ENCODE measurements around the gene DGCR2. TPM values are rescaled to one million over a fixed set of nuclear protein-coding genes. Genes with fewer than 3 reads are reported as not detected.

Gene DGCR2
- total RNA-seq, 2 experiments from 2014 or later: 30.5 to 34.2 TPM

DNA sequence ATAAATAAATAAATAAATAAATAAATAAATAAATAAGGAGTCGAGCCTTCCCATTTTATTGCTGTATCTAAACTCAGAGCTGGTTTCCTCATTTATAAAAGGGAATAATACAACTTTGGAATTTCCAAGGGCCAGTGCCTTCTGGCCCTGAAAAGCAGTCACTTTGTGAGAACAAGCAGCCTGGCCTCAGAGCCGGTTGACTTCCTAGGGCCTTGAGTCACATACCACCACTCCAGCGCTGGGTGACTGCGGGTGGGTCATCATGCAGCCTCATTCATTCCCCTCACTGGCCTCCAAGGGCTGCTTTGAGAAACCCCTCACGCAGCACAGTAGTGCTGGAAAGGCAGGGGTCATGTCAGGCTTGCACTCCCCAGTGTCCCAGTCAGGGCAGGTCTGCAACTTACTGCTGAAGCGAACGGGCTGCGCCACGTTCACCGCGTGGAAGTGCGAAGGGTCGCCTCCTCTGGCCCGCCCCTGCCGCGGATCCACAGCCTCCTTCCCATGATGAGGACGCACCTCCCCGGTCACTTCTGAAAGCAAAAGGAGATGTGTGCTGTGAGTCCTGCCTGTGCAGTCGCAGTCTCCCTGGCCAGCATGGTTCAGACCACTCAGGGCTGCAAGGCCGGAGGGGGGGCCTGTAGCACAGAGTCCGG, 54.4 kb downstream of the DGCR2 start:
- Mint-ChIP-seq H3K36me3 (ENCODE audit: low read depth) (peaks cover 31% of the 10 kb centered on the region), H3K27me3 (ENCODE audit: low read depth) (no peaks in the 10 kb centered on the region), H3K4me3 (no peak overlapping the region), H3K9me3 (ENCODE audit: insufficient read depth) (no peaks in the 10 kb centered on the region), H3K4me1 (ENCODE audit: low read depth) (peaks cover 3% of the 10 kb centered on the region), H3K27ac (no peak overlapping the region)
- ChIA-PET POLR2A (no interaction called here), CTCF (no interaction called here)
- no peak for DNase-seq
- ATAC-seq: no peak

DNA sequence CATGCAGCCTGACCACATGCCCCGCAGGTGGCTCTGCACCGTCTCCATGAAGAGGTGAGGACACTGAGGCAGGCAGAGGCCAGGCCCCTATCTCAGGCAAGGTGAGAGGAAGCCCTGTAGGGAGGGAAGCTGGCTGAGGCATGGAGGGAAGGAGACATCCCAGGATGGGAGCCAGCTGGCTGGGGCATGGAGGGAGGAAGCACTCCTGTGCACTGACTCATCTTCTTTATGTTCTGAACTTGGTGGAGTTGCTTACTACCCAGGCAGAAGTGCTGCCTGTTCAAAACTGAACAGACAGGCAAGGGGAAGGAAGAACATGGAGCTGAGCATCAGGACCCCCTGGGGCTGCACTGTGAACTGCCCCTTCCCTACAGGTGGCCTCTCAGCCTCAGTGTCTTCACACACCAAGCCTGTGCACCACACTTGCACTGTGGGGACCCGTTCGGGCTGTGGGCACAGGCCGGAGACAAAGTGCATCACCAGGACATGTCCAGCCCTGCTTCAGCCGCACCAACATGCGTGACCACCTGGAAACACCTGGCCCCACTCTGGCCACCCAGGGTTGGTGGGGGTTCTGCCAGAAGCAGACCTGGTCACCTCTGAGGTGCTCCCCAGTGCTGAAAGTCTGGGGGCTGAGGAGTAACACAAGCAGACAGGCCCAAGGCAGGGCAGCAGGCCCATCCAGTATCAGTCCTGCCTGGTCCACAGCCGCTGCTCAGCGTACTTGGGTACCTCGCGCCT, 55.5 kb downstream of the DGCR2 start:
- Mint-ChIP-seq H3K9me3 (ENCODE audit: insufficient read depth) (no peaks in the 10 kb centered on the region), H3K27ac (no peak overlapping the region), H3K27me3 (ENCODE audit: low read depth) (no peaks in the 10 kb centered on the region), H3K4me3 (no peak overlapping the region), H3K36me3 (ENCODE audit: low read depth) (peaks cover 34% of the 10 kb centered on the region), H3K4me1 (ENCODE audit: low read depth) (no peaks in the 10 kb centered on the region)
- ChIA-PET CTCF (interaction anchor here (1.2 kb wide), 1 partner anchor 11 kb away, joined by 3 read pairs; no protein-coding TSS in a partner anchor), POLR2A (no interaction called here)
- ATAC-seq: no peak
- DNase-seq: no peak

DNA sequence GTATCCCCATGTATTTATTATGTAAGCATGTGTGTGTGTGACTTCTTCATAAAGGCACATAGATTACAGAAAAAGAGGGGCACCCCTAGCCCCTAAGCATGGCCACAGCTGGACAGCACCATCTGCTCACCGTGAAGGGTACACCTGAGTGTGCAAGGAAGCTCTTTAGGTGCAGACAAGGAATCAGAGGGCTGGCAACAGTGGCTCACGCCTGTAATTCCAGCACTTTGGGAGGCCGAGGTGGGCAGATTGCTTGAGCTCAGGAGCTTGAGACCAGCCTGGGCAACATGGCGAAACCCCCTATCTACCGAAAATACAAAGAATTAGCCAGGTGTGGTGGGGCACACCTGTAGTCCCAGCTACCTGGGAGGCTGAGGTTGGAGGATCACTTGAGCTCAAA, 56.3 kb downstream of the DGCR2 start:
- DNase-seq (no peak), ATAC-seq (no peak)
- CTCF ChIA-PET: interaction anchor here (1.2 kb wide), 1 partner anchor 12 kb away, joined by 3 read pairs; no protein-coding TSS in a partner anchor
- no peaks in the 10 kb centered on the region for H3K9me3 Mint-ChIP-seq (ENCODE audit: insufficient read depth)
- POLR2A ChIA-PET: no interaction called here
- no peak overlapping the region for H3K27ac Mint-ChIP-seq
- no peak overlapping the region for H3K4me3 Mint-ChIP-seq
- no peaks in the 10 kb centered on the region for H3K4me1 Mint-ChIP-seq (ENCODE audit: low read depth)
- peaks cover 30% of the 10 kb centered on the region for H3K36me3 Mint-ChIP-seq (ENCODE audit: low read depth)
- H3K27me3 Mint-ChIP-seq (ENCODE audit: low read depth): no peaks in the 10 kb centered on the region

DNA sequence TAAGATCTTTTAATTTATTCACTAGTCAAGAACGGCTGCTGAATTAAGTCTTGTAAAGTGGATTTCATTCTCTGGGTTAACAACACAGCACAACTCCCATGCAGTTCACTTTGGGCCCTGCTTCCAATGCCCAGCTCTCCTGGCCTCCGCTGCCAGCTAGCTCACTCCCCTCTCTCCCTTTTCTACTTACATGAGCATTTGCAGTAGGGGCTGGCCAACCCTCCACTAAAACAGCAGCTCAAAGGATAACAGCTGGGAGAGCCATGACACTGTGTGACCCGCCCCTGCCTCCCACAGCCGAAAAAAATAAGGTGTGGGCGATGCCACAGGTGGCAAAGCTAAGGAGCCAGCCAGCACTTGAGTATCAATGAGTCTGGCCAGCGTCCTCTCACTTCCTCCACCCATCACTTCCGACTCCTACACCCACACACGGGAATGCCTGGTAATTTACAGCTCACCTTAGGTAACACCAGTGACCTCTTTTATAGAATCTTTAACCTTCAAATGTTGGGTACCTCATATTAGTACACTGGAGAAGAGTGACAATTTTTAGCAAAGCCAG, 56.8 kb downstream of the DGCR2 start:
- ChIA-PET CTCF (interaction anchor here (1.2 kb wide), 1 partner anchor 13 kb away, joined by 3 read pairs; no protein-coding TSS in a partner anchor), POLR2A (no interaction called here)
- no peak for DNase-seq
- Mint-ChIP-seq H3K4me1 (ENCODE audit: low read depth) (no peaks in the 10 kb centered on the region), H3K4me3 (no peak overlapping the region), H3K36me3 (ENCODE audit: low read depth) (peaks cover 33% of the 10 kb centered on the region), H3K27ac (no peak overlapping the region), H3K9me3 (ENCODE audit: insufficient read depth) (no peaks in the 10 kb centered on the region), H3K27me3 (ENCODE audit: low read depth) (no peaks in the 10 kb centered on the region)
- no peak for ATAC-seq

DNA sequence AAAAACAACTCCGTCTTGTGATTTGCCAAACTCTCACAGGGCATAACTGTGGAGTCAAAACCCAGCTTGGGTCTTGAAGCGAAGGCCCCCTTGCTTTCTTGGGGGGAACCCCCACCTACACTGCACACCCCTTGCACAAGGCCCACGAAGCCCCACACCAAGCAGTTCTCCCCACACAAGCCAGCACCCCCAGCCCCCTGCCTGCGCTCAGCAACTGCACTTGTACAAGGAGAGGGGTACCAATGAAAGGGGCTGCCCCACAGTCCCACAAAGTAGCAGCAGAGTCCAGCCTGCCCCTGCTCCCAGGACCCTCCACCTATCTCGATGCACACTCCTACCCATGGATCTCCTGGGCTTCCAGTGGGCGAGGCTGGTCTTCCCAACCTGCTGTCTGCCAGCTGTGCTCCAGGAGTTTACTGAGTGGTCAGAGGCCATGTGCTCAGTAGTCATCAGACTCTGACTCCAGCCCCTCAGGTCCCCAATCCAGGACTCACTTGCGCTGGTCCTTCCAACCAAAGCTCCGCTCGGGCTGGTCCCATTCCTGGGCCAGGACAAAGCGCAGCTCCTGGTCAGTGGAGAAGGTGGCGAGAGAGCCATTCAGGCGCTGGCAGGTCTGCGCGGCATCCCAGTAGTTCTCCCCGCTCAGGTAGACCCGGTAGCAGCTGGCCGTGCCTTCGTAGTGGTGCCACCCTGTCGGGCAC, 57.7 kb downstream of the DGCR2 start:
- ATAC-seq: no peak
- H3K4me3 Mint-ChIP-seq: no peak overlapping the region
- peaks cover 33% of the 10 kb centered on the region for H3K36me3 Mint-ChIP-seq (ENCODE audit: low read depth)
- no peaks in the 10 kb centered on the region for H3K4me1 Mint-ChIP-seq (ENCODE audit: low read depth)
- ChIA-PET POLR2A (no interaction called here), CTCF (no interaction called here)
- DNase-seq: no peak
- no peaks in the 10 kb centered on the region for H3K27me3 Mint-ChIP-seq (ENCODE audit: low read depth)
- H3K27ac Mint-ChIP-seq: no peak overlapping the region
- H3K9me3 Mint-ChIP-seq (ENCODE audit: insufficient read depth): no peaks in the 10 kb centered on the region

DNA sequence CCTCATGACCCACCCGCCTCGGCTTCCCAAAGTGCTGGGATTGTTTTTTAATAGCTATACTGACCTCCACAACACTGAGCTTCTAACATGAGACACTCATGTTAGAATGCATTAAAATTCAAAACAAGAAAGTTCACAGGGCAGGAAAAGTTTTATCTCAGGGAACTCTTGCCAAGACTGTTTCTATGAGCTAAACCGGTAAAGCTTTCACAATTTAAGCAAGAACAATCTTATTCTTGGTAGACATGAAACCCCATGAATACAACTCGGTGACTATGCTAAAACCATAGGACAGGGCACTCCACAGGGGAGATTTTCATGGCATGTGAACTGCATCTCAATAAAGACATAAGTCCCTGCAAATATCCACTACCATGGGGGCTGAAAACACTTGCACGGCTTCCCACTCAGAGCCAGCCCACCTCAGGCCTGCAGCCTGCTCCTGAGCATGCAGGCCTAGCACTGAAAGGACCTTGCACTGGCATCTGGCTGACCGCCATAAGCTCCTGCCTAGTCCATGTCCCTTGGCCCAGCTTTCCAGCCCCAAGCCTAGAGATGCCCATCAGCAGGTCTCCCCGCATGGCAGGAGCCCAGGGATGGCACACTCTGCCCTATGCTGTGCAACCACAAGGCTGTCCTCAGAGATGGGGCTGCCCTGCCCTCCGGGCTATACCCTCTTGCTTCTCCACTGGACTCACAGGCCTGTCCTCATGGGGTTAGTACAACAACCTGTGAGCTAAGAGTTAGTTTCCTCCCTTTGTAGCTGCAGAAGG, 58.4 kb downstream of the DGCR2 start:
- ChIA-PET POLR2A (no interaction called here), CTCF (no interaction called here)
- Mint-ChIP-seq H3K36me3 (ENCODE audit: low read depth) (peaks cover 36% of the 10 kb centered on the region), H3K27ac (no peak overlapping the region), H3K27me3 (ENCODE audit: low read depth) (no peaks in the 10 kb centered on the region), H3K4me3 (no peak overlapping the region), H3K9me3 (ENCODE audit: insufficient read depth) (no peaks in the 10 kb centered on the region), H3K4me1 (ENCODE audit: low read depth) (no peaks in the 10 kb centered on the region)
- ATAC-seq: no peak
- DNase-seq: no peak

DNA sequence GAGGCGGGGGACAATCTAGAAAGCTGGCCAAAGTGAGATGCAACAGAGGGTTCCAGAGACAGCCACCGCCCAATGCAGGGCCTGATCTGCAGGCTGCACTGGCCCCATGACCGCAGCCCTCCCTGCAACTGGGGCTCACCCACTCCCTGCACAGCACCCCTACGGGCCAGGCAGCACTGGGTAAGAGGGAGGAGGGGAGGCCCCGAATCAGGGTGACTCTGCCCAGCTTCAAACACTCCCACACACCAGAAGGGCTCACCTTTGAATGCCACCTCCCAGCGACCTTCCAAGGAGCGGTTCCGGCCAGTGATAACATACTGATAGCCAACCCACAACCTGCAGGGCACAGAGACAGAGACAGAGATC, 59.3 kb downstream of the DGCR2 start:
- no peak overlapping the region for H3K4me3 Mint-ChIP-seq

DNA sequence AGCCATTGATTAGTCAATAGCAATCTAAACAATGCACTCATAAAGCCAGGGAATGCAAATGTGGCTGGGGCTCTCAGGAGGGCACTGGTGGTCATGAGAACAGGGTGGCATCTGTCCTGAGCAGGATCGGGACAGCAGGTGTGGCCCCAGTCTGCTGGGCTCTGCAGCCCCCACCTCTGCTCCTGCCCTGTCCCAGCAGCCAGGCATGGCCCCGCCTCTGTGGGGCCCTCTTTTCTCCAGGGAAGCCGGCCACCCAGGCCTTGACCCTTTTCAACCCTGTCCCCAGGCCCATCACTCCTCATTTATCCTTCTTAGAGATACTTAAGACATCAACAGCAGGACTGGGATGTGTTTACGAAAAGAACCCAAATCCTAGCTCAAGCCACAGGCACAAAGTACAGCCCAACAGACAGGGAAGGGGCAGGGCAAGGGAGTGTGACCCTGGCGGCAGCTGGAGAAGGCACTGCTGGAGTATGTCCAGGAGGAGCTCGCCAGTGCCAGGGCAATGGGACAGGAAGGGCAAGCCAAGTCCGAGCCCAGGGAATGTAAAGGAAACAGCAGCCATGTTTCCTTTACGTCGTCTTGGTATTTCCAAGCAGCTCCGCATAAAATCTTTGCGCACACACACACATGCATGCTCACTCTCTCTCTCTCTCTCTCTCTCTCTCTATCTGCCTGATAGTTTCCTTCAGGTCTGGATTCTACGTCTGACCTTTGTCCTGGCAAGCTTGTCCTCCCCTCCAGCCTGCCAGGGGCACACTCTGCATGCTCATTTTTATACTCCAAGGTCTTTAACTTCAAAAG, 59.9 kb downstream of the DGCR2 start:
- H3K27ac Mint-ChIP-seq: no peak overlapping the region
- no peaks in the 10 kb centered on the region for H3K27me3 Mint-ChIP-seq (ENCODE audit: low read depth)
- H3K9me3 Mint-ChIP-seq (ENCODE audit: insufficient read depth): no peaks in the 10 kb centered on the region
- no peaks in the 10 kb centered on the region for H3K4me1 Mint-ChIP-seq (ENCODE audit: low read depth)
- CTCF ChIA-PET: no interaction called here
- POLR2A ChIA-PET: interaction anchor here (0.7 kb wide), 1 partner anchor 1696 kb away, joined by 3 read pairs; no protein-coding TSS in a partner anchor
- DNase-seq (no peak), ATAC-seq (no peak)
- H3K36me3 Mint-ChIP-seq (ENCODE audit: low read depth): peaks cover 36% of the 10 kb centered on the region
- no peak overlapping the region for H3K4me3 Mint-ChIP-seq

More for the DNA sequence above, 59.3 kb downstream of the DGCR2 start:
- H3K4me1 Mint-ChIP-seq (ENCODE audit: low read depth): no peaks in the 10 kb centered on the region
- ChIA-PET CTCF (no interaction called here), POLR2A (interaction anchor here (0.7 kb wide), 1 partner anchor 1695 kb away, joined by 3 read pairs; no protein-coding TSS in a partner anchor)
- H3K27ac Mint-ChIP-seq: no peak overlapping the region
- no peaks in the 10 kb centered on the region for H3K9me3 Mint-ChIP-seq (ENCODE audit: insufficient read depth)
- DNase-seq (no peak), ATAC-seq (no peak)
- H3K36me3 Mint-ChIP-seq (ENCODE audit: low read depth): peaks cover 40% of the 10 kb centered on the region
- H3K27me3 Mint-ChIP-seq (ENCODE audit: low read depth): no peaks in the 10 kb centered on the region

DNA sequence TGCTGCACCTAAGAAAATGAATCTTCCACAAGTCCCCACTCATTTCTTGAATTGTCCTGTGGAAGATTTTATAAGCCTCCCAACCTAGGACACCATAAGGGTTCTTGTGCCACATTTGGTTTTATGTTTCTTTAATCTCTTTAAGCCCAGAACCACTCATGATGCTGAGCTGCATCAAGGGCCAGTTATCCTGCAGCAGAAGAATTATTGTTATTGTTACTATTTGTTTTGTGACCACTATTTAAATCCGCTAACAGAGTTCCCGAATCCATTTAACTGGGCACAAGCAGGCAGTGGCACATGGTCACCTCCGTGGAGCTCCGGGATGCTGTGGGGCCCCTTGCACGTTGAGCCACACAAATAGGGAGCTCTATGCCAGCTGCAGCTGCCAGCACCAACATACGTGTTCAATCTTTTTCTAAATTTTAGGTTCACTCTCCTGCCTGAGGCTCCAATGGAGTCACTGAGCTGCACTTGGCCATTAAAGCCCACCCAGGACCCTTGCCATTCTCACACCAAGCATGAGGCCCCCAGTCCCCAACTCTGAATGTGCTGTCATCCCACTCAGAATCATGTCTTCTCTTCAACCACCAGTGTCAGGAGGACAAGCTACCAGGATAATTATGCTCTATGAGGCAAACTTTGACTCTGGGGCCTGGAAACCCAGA, 60.6 kb downstream of the DGCR2 start:
- no peaks in the 10 kb centered on the region for H3K27me3 Mint-ChIP-seq (ENCODE audit: low read depth)
- ATAC-seq (no peak), DNase-seq (no peak)
- H3K27ac Mint-ChIP-seq: no peak overlapping the region
- ChIA-PET POLR2A (no interaction called here), CTCF (no interaction called here)
- H3K4me3 Mint-ChIP-seq: no peak overlapping the region
- H3K9me3 Mint-ChIP-seq (ENCODE audit: insufficient read depth): no peaks in the 10 kb centered on the region
- no peaks in the 10 kb centered on the region for H3K4me1 Mint-ChIP-seq (ENCODE audit: low read depth)
- H3K36me3 Mint-ChIP-seq (ENCODE audit: low read depth): peaks cover 39% of the 10 kb centered on the region

DNA sequence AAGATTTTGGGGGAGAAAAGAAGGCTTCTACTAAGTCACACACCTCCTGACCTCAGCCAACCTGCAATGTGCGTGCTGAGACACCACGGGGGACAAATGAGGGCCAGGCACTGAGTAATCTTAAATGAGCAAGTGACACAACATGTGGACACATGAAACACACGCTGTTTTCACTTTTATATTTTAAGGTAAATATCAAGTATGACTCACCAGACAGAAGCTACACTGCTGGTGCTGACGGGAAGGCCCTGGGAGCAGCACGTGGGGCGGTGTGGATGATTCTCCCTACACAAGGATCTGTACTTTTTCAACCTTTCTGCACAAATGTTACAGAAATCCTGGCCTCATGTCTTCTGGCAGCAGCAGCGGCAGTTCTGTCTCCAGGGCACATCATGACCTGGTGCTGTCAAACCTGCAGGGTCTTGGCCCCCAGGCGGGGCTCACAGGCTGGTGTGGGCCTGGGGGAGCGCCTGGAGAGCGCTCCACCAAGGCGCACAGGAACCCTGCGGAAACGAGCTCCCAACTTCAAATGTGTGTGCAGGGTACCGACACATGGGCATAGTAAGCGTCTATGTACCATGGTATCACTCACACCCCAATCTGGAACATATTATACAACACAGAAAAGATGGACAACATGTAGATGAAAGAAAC, 61.7 kb downstream of the DGCR2 start:
- ChIA-PET POLR2A (no interaction called here), CTCF (no interaction called here)
- no peaks in the 10 kb centered on the region for H3K9me3 Mint-ChIP-seq (ENCODE audit: insufficient read depth)
- H3K4me1 Mint-ChIP-seq (ENCODE audit: low read depth): no peaks in the 10 kb centered on the region
- no peak overlapping the region for H3K27ac Mint-ChIP-seq
- ATAC-seq (no peak), DNase-seq (no peak)
- H3K27me3 Mint-ChIP-seq (ENCODE audit: low read depth): no peaks in the 10 kb centered on the region
- no peak overlapping the region for H3K4me3 Mint-ChIP-seq
- peaks cover 37% of the 10 kb centered on the region for H3K36me3 Mint-ChIP-seq (ENCODE audit: low read depth)

Measured in activated CD8-positive, alpha-beta T cell treated with anti-CD3 and anti-CD28 coated beads, Interleukin-2, amount 10 ng/mL, durations not matched to agents 7 days and 5 days (primary cell).